Renal cortical epithelial cell (primary cell): ENCODE measurements around the gene ESPN. TPM values are rescaled to one million over a fixed set of nuclear protein-coding genes. Genes with fewer than 3 reads are reported as not detected.

Source experiments
- DNase-seq: peaks from one replicate; pipeline ENCODE4 v3.0.0-alpha.2; 2011; ENCODE audit warnings: low read depth
- total RNA-seq: library from RNA; depleted of rRNA; stranded (reverse); fragments of >200 nt; gene quantifications from 2 replicates; pipeline ENCODE4 v1.2.3, GENCODE V29; 2014

Gene ESPN
- total RNA-seq, 1 donor from 2014 or later = 0.25 TPM

- no peak for DNase-seq
Measured at GRCh38 chr1:6408023-6408422, 16.6 kb upstream of the ESPN start.

GRCh38 chr1:6409053-6409452 lies 15.5 kb upstream of the ESPN start:
- DNase-seq = no peak

GRCh38 chr1:6409733-6410132 lies 14.8 kb upstream of the ESPN start:
- DNase-seq = no peak

- DNase-seq = no peak
Measured at GRCh38 chr1:6410248-6410893, 14.2 kb upstream of the ESPN start.

- DNase-seq = no peak
Measured at GRCh38 chr1:6412896-6413295, 11.7 kb upstream of the ESPN start.

- DNase-seq = peak; percentile 72
Measured at GRCh38 chr1:6414443-6414844, 10.1 kb upstream of the ESPN start.

GRCh38 chr1:6414881-6415626 lies 9.5 kb upstream of the ESPN start:
- no peak for DNase-seq

- DNase-seq = no peak
Measured at GRCh38 chr1:6416295-6416656, 8.3 kb upstream of the ESPN start.

- no peak for DNase-seq
Measured at GRCh38 chr1:6416906-6417305, 7.7 kb upstream of the ESPN start.

- no peak for DNase-seq
Measured at GRCh38 chr1:6417961-6418667, 6.5 kb upstream of the ESPN start.

- DNase-seq = no peak
Measured at GRCh38 chr1:6418668-6419396, 5.7 kb upstream of the ESPN start.

- DNase-seq = no peak
Measured at GRCh38 chr1:6419397-6419803, 5.2 kb upstream of the ESPN start.

GRCh38 chr1:6419804-6420453 lies 4.6 kb upstream of the ESPN start, which contains the start of gene HES2:
Gene HES2 (minus strand): TSS chr1:6419919. CDS start chr1:6419820, 99 bp downstream.
- no peak for DNase-seq

- DNase-seq = no peak
Measured at GRCh38 chr1:6420454-6421042, 4.0 kb upstream of the ESPN start.

GRCh38 chr1:6421266-6421665 lies 3.3 kb upstream of the ESPN start:
- DNase-seq = no peak

- DNase-seq = peak; percentile 69
Measured at GRCh38 chr1:6423321-6423999, 1.1 kb upstream of the ESPN start.

GRCh38 chr1:6424000-6424565 lies 493 bp upstream of the ESPN start:
- DNase-seq = no peak

GRCh38 chr1:6425658-6426057 lies 1.1 kb downstream of the ESPN start:
- no peak for DNase-seq

- DNase-seq = no peak
Measured at GRCh38 chr1:6426277-6426971, 1.8 kb downstream of the ESPN start.

- no peak for DNase-seq
Measured at GRCh38 chr1:6426972-6427350, 2.4 kb downstream of the ESPN start.
